HEK293 (cell line): ENCODE measurements around the gene COX11.

Source experiments
- ATF2 ChIP-seq: fragments of 450-650 bp; formaldehyde crosslinking; IDR thresholded peaks from 2 replicates; pipeline ENCODE4 v1.5.1; 2016; ENCODE audit warnings: missing biosample characterization, missing genetic modification characterization, low read depth
- CTCF ChIP-seq: fragments of 450-650 bp; formaldehyde crosslinking; IDR thresholded peaks from 2 replicates; pipeline ENCODE4 v1.5.1; 2016; ENCODE audit warnings: missing biosample characterization, missing genetic modification characterization
- IKZF3 ChIP-seq: fragments of 450-650 bp; IDR thresholded peaks from 2 replicates; pipeline ENCODE4 v1.5.0; 2018; ENCODE audit warnings: missing biosample characterization, mild to moderate bottlenecking, missing genetic modification characterization, moderate library complexity
- MEIS1 ChIP-seq: sonication (generic); formaldehyde crosslinking; IDR thresholded peaks from 2 replicates; pipeline ENCODE4 v1.8.1; 2022; ENCODE audit warnings: missing genetic modification reagents, mild to moderate bottlenecking, borderline replicate concordance
- RBAK ChIP-seq: fragments of 450-650 bp; formaldehyde crosslinking; IDR thresholded peaks from 2 replicates; pipeline ENCODE4 v1.5.1; 2016; ENCODE audit warnings: missing biosample characterization, missing genetic modification characterization
- YY1 ChIP-seq: fragments of 450-650 bp; formaldehyde crosslinking; IDR thresholded peaks from 2 replicates; pipeline ENCODE4 v1.5.1; 2018; ENCODE audit warnings: missing biosample characterization, missing genetic modification characterization
- ZNF529 ChIP-seq: fragments of 450-650 bp; formaldehyde crosslinking; IDR thresholded peaks from 2 replicates; pipeline ENCODE4 v1.5.1; 2017; ENCODE audit warnings: missing genetic modification characterization, missing biosample characterization; ENCODE audit not compliant: insufficient replicate concordance
- ZNF768 ChIP-seq: fragments of 450-650 bp; formaldehyde crosslinking; IDR thresholded peaks from 2 replicates; pipeline ENCODE4 v1.5.1; 2018; ENCODE audit warnings: missing biosample characterization, mild to moderate bottlenecking, missing genetic modification characterization

- TF ChIP-seq IKZF3 (no peak), MEIS1 (CRISPR knock-in tag) (no peak), ZNF529 (tag by site-specific recombination) (no peak), CTCF (tag by site-specific recombination) (no peak), RBAK (tag by site-specific recombination) (no peak), YY1 (tag by site-specific recombination) (no peak), ATF2 (no peak), ZNF768 (tag by site-specific recombination) (no peak)
These were observed 9.3 kb upstream of the COX11 start for GRCh38 chr17:54977744-54978143.
